HepG2 (cell line): ENCODE measurements around the gene MPC2. TPM values are rescaled to one million over a fixed set of nuclear protein-coding genes. Genes with fewer than 3 reads are reported as not detected.

Experiments
- ATAC-seq: fragments of 200-7000 bp; cut with Tn5 transposase; 3 replicates; pipeline ENCODE4 v1.9.1; 2020; ENCODE audit warnings: mild to moderate bottlenecking, moderate library complexity
- BruUV-seq: library from RNA; stranded (reverse); fragments of 400-500 nt; replicated peaks from 2 replicates; lab custom pipeline; 2021; lab: Mats Ljungman, UMichigan
- CTCF ChIA-PET: fragments of 300-600 bp; formaldehyde crosslinking; extraction: SDS; loops from one replicate; lab custom pipeline; 2021; ENCODE audit warnings: low total read pairs, inconsistent platforms, low intra/inter-chr PET ratio; lab: Yijun Ruan, JAX
- POLR2A ChIA-PET: fragments of 350-600 bp; sonication (Branson Sonifier 250); formaldehyde crosslinking; loops from one replicate; lab custom pipeline; 2020; ENCODE audit warnings: antibody characterized with exemption, inconsistent platforms; lab: Yijun Ruan, JAX
- DNase-seq: peaks from one replicate; pipeline ENCODE4 v3.0.0-alpha.2; 2015; ENCODE audit warnings: low spot score
- FAIRE-seq: peaks from 3 replicates; lab custom pipeline; 2011; peaks lifted over from hg19 to GRCh38; lab: Jason Lieb, UNC
- H2AFZ ChIP-seq: one replicate; pipeline ENCODE4 v1.6.1; 2011; ENCODE audit warnings: low read length, inconsistent platforms
- H3K27ac ChIP-seq: fragments of 300-600 bp; 3 replicates; pipeline ENCODE4 v1.8.0; 2011; ENCODE audit warnings: mixed run types, mild to moderate bottlenecking, mixed read lengths, low read length, inconsistent platforms; ENCODE audit not compliant: insufficient read depth; ENCODE audit errors: extremely low read length
- H3K27me3 ChIP-seq, 2 experiments: fragments of 200-600 bp in 1 of 2; 2 replicates in 1 of 2; 3 replicates in 1 of 2; pipeline versions ENCODE4 v1.6.0 to v1.8.0; 2011; ENCODE audit warnings: low read length in 2 of 2, mild to moderate bottlenecking in 2 of 2, moderate library complexity in 2 of 2, inconsistent platforms in 1 of 2; ENCODE audit not compliant: insufficient read depth in 2 of 2, control insufficient read depth in 1 of 2
- H3K36me3 ChIP-seq, 2 experiments: fragments of 200-600 bp in 1 of 2; replicated peaks in 1 of 2; 2 replicates in 1 of 2; 3 replicates in 1 of 2; pipeline versions ENCODE4 v1.5.1 to v1.8.0; 2011; ENCODE audit warnings: low read length in 2 of 2, inconsistent platforms in 1 of 2; ENCODE audit not compliant: insufficient read depth in 2 of 2, control insufficient read depth in 1 of 2
- H3K4me1 ChIP-seq: 2 replicates; pipeline ENCODE4 v1.5.1; 2012; ENCODE audit warnings: low read length, inconsistent platforms; ENCODE audit not compliant: insufficient read depth
- H3K4me2 ChIP-seq: 2 replicates; pipeline ENCODE4 v1.6.0; 2011; ENCODE audit warnings: low read depth, low read length, inconsistent platforms
- H3K4me3 ChIP-seq, 3 experiments: fragments of 200-600 bp in 1 of 3; sonication (generic), shearing (Covaris generic) in 1 of 3; replicated peaks in 1 of 3; 2 replicates each; pipeline ENCODE4 v1.5.1; 2011 to 2016; ENCODE audit warnings: low read length in 3 of 3, inconsistent platforms in 2 of 3, low read depth in 2 of 3, mild to moderate bottlenecking in 2 of 3, control low read depth in 1 of 3, mixed read lengths in 1 of 3; ENCODE audit not compliant: insufficient read depth in 1 of 3
- H3K79me2 ChIP-seq: one replicate; pipeline ENCODE4 v1.6.1; 2011; ENCODE audit warnings: low read length, inconsistent platforms; ENCODE audit not compliant: insufficient read depth
- H3K9ac ChIP-seq: 2 replicates; pipeline ENCODE4 v1.6.0; 2011; ENCODE audit warnings: mild to moderate bottlenecking, low read depth, low read length, inconsistent platforms; ENCODE audit not compliant: insufficient read depth
- H3K9me3 ChIP-seq: 2 replicates; pipeline ENCODE4 v1.5.1; 2012; ENCODE audit warnings: mild to moderate bottlenecking, low read length
- H4K20me1 ChIP-seq: 2 replicates; pipeline ENCODE4 v1.6.0; 2011; ENCODE audit warnings: inconsistent platforms, mild to moderate bottlenecking, low read length, moderate library complexity; ENCODE audit not compliant: insufficient read depth
- CREB1 ChIP-seq, 2 experiments: fragments of 450-650 bp in 1 of 2; IDR thresholded peaks; 2 replicates each; pipeline ENCODE4 v1.6.1; 2016 to 2017; ENCODE audit warnings: control low read depth in 1 of 2, mild to moderate bottlenecking in 1 of 2, missing compliant biosample characterization in 1 of 2, missing genetic modification characterization in 1 of 2
- HMG20A ChIP-seq: IDR thresholded peaks from 2 replicates; pipeline ENCODE4 v1.6.1; 2016; ENCODE audit warnings: borderline replicate concordance
- KLF6 ChIP-seq: IDR thresholded peaks from 2 replicates; pipeline ENCODE4 v1.8.0; 2016; ENCODE audit warnings: missing biosample characterization, missing genetic modification reagents
- SYNCRIP ChIP-seq: fragments of 200-400 bp; formaldehyde crosslinking; IDR thresholded peaks from 2 replicates; pipeline ENCODE4 v1.6.1; 2018; ENCODE audit warnings: mild to moderate bottlenecking, low read depth, low read length; ENCODE audit not compliant: insufficient read depth
- ZNF350 ChIP-seq: sonication (generic); formaldehyde crosslinking; IDR thresholded peaks from 2 replicates; pipeline ENCODE4 v1.4.0; 2020; ENCODE audit warnings: mild to moderate bottlenecking, low read depth, missing genetic modification reagents, borderline replicate concordance
- WGBS: methylation state at CpG from one replicate; pipeline ENCODE4 v1.1.6; 2017; ENCODE audit warnings: low lambda C conversion rate; 5-methylcytosine and 5-hydroxymethylcytosine counted together
- in situ Hi-C: cut with HindIII; loops from 2 replicates; pipeline ENCODE4 v1.10.0; 2017; ENCODE audit warnings: low pct_unique_long_range_greater_than_20kb; ENCODE audit not compliant: extremely low pct_ligation_motif_present
- intact Hi-C: fragments of 100-400 bp; cut with micrococcal nuclease; formaldehyde crosslinking; loops from one replicate; pipeline ENCODE4 v1.10.0; 2022; ENCODE audit not compliant: unreplicated experiment
- polyA plus RNA-seq, 8 experiments: library from polyadenylated mRNA; depleted of rRNA in 3 of 8; stranded (reverse) in 7 of 8; unstranded in 1 of 8; fragments of >200 nt; fragmentation: Illumina TruSeq in 4 of 8; extraction: Trizol in 4 of 8; gene quantifications; 2 replicates each; pipeline versions ENCODE4 v1.2.1 to v1.2.3, GENCODE V29; 2011 to 2016; ENCODE audit warnings: low read depth in 4 of 8, missing spikeins in 1 of 8, mixed read lengths in 1 of 8; ENCODE audit not compliant: insufficient read depth in 1 of 8
- total RNA-seq, 5 experiments: library from RNA; depleted of rRNA; stranded (reverse); fragments of >200 nt; fragmentation: Illumina TruSeq; extraction: Trizol; gene quantifications; 2 replicates each; pipeline ENCODE4 v1.2.3, GENCODE V29; 2016; ENCODE audit warnings: low read depth in 1 of 5
- TF ChIP-seq, protein P1 (sequence below), 2 experiments: sonication (generic) in 1 of 2; formaldehyde crosslinking in 1 of 2; IDR thresholded peaks; 2 replicates each; pipeline versions ENCODE4 v1.4.0 to v1.6.1; 2018 to 2020; ENCODE audit warnings: missing genetic modification reagents in 2 of 2, borderline replicate concordance in 1 of 2, low read depth in 1 of 2, mild to moderate bottlenecking in 1 of 2, missing biosample characterization in 1 of 2
- TF ChIP-seq, protein P2 (sequence below): IDR thresholded peaks from 2 replicates; pipeline ENCODE4 v1.6.1; 2018; ENCODE audit warnings: missing genetic modification reagents, mild to moderate bottlenecking, missing compliant biosample characterization

Gene MPC2
- total and polyA plus RNA-seq, 2 of the 13 experiments (the other 11 are each of a cell fraction or from before 2014, with no cell fraction given) = 38.8 to 136 TPM

DNA sequence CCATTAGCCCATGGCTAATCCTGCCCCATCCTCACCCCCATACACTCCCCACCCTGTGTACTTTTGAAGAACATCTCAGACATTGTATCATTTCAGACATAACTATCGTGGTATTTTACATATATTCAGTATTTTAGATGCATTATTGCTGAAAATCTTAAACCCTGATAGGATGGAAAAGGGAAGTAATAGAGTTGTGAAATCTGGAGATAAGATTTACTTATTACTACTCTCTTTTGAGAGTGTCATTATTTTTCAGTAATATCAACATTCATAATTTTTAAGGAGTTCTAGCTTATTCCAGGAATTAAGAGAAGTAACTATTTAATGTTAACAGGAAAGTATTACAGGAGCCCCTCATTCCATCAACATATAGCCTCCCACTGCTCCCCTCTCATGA is 57.4 kb downstream of the MPC2 start:
- 3% methylated on average over 1 of the region's 1 CpG for WGBS

More for the DNA sequence above, 57.4 kb downstream of the MPC2 start:
- no peaks in the 10 kb centered on the region for H3K36me3 ChIP-seq
- ATAC-seq (no peak), DNase-seq (no peak), FAIRE-seq (no peak)
- no peaks in the 10 kb centered on the region for H3K27me3 ChIP-seq
- no peak overlapping the region for H2AFZ ChIP-seq
- H3K79me2 ChIP-seq = no peaks in the 10 kb centered on the region
- no peak overlapping the region for H3K27ac ChIP-seq
- no peak overlapping the region for H3K9ac ChIP-seq
- ChIA-PET CTCF (no interaction called here), POLR2A (no interaction called here)
- in situ Hi-C loops (no loop called here), intact Hi-C loops (no loop called here)
- no peaks in the 10 kb centered on the region for H4K20me1 ChIP-seq
- no peak overlapping the region for H3K4me3 ChIP-seq
- no peaks in the 10 kb centered on the region for H3K9me3 ChIP-seq
- no TSS peak for BruUV-seq
- H3K4me1 ChIP-seq = peaks cover 30% of the 10 kb centered on the region
- TF ChIP-seq HMG20A (CRISPR knock-in tag) = no peak
- no peak for TF ChIP-seq ZNF350
- TF ChIP-seq, protein P1, sequence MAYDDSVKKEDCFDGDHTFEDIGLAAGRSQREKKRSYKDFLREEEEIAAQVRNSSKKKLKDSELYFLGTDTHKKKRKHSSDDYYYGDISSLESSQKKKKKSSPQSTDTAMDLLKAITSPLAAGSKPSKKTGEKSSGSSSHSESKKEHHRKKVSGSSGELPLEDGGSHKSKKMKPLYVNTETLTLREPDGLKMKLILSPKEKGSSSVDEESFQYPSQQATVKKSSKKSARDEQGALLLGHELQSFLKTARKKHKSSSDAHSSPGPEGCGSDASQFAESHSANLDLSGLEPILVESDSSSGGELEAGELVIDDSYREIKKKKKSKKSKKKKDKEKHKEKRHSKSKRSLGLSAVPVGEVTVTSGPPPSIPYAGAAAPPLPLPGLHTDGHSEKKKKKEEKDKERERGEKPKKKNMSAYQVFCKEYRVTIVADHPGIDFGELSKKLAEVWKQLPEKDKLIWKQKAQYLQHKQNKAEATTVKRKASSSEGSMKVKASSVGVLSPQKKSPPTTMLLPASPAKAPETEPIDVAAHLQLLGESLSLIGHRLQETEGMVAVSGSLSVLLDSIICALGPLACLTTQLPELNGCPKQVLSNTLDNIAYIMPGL (CRISPR knock-in tag; IDR thresholded peaks at IDR 0.05; ENCODE audit: borderline replicate concordance in 1 of 2, low read depth in 1 of 2) = no peak
- no peak for TF ChIP-seq SYNCRIP
- TF ChIP-seq CREB1 (IDR thresholded peaks at IDR 0.05) = no peak
- no peak for TF ChIP-seq CREB1 (CRISPR knock-in tag; IDR thresholded peaks at IDR 0.05)
- TF ChIP-seq KLF6 (CRISPR knock-in tag) = no peak
- TF ChIP-seq, protein P2, sequence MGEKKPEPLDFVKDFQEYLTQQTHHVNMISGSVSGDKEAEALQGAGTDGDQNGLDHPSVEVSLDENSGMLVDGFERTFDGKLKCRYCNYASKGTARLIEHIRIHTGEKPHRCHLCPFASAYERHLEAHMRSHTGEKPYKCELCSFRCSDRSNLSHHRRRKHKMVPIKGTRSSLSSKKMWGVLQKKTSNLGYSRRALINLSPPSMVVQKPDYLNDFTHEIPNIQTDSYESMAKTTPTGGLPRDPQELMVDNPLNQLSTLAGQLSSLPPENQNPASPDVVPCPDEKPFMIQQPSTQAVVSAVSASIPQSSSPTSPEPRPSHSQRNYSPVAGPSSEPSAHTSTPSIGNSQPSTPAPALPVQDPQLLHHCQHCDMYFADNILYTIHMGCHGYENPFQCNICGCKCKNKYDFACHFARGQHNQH = no peak
- TF ChIP-seq, all 625 proteins: peak for 0
- no peak overlapping the region for H3K4me2 ChIP-seq
